Measurements from ENCODE around the gene LMBR1L.

DNA sequence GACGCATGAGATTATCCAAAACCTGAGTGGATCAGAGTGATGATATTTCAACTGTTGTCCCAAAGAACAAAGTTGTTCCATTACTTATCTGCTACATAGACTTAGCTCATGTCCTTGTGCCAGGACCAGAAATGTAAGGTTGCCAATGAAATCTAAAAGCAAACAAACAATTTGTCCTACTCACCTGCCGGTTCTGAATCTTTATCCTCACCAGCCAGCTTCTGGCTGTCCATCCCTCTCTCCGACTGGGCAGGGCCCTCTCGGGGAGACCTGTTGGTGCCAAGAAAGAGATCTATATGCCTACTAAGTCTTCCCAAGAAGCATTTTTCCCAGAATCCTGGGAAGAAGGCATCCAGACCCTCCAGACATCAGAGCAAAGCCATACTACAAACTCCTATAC lies 55.6 kb downstream of the LMBR1L start:
- TF ChIP-seq, protein P1, sequence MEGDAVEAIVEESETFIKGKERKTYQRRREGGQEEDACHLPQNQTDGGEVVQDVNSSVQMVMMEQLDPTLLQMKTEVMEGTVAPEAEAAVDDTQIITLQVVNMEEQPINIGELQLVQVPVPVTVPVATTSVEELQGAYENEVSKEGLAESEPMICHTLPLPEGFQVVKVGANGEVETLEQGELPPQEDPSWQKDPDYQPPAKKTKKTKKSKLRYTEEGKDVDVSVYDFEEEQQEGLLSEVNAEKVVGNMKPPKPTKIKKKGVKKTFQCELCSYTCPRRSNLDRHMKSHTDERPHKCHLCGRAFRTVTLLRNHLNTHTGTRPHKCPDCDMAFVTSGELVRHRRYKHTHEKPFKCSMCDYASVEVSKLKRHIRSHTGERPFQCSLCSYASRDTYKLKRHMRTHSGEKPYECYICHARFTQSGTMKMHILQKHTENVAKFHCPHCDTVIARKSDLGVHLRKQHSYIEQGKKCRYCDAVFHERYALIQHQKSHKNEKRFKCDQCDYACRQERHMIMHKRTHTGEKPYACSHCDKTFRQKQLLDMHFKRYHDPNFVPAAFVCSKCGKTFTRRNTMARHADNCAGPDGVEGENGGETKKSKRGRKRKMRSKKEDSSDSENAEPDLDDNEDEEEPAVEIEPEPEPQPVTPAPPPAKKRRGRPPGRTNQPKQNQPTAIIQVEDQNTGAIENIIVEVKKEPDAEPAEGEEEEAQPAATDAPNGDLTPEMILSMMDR (tag by site-specific recombination; IDR thresholded peaks at IDR 0.05), result no peak
- TF ChIP-seq ZNF175 (tag by site-specific recombination; IDR thresholded peaks at IDR 0.05), result no peak
- TF ChIP-seq ZNF274 (IDR thresholded peaks at IDR 0.05; ENCODE audit: low read length), result no peak
- TF ChIP-seq ZNF274 (tag by site-specific recombination; IDR thresholded peaks at IDR 0.05; ENCODE audit: borderline replicate concordance), result no peak
- no peak for TF ChIP-seq ZNF16 (tag by site-specific recombination; IDR thresholded peaks at IDR 0.05; ENCODE audit: low read depth)
- TF ChIP-seq ZNF639 (tag by site-specific recombination; IDR thresholded peaks at IDR 0.05), result no peak
- TF ChIP-seq ZNF777 (tag by site-specific recombination; IDR thresholded peaks at IDR 0.05; ENCODE audit: borderline replicate concordance), result no peak
- TF ChIP-seq ZNF501 (tag by site-specific recombination; IDR thresholded peaks at IDR 0.05), result no peak
- no peak for TF ChIP-seq ZNF221 (tag by site-specific recombination; IDR thresholded peaks at IDR 0.05; ENCODE audit: borderline replicate concordance)
- TF ChIP-seq TRIM28 (IDR thresholded peaks at IDR 0.05; ENCODE audit: borderline replicate concordance, low read length), result no peak
